ENCODE data around the gene XNDC1N. TPM values are rescaled to one million over a fixed set of nuclear protein-coding genes. Genes with fewer than 3 reads are reported as not detected.

XNDC1N gene, protein sequence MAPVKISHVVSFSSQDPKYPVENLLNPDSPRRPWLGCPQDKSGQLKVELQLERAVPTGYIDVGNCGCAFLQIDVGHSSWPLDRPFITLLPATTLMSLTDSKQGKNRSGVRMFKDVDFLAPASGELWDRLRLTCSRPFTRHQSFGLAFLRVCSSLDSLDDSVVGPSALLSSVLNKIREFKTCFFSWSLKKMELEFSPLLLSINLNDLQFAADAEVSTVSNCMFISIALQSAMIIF
- total RNA-seq, result 9.4 and 11.8 TPM in 2 replicates
- long read RNA-seq, partial matches to known transcripts, result 0 of 23 reads
- long read RNA-seq, other reads (novel, unspliced or antisense), result 22 of 23 reads

DNA sequence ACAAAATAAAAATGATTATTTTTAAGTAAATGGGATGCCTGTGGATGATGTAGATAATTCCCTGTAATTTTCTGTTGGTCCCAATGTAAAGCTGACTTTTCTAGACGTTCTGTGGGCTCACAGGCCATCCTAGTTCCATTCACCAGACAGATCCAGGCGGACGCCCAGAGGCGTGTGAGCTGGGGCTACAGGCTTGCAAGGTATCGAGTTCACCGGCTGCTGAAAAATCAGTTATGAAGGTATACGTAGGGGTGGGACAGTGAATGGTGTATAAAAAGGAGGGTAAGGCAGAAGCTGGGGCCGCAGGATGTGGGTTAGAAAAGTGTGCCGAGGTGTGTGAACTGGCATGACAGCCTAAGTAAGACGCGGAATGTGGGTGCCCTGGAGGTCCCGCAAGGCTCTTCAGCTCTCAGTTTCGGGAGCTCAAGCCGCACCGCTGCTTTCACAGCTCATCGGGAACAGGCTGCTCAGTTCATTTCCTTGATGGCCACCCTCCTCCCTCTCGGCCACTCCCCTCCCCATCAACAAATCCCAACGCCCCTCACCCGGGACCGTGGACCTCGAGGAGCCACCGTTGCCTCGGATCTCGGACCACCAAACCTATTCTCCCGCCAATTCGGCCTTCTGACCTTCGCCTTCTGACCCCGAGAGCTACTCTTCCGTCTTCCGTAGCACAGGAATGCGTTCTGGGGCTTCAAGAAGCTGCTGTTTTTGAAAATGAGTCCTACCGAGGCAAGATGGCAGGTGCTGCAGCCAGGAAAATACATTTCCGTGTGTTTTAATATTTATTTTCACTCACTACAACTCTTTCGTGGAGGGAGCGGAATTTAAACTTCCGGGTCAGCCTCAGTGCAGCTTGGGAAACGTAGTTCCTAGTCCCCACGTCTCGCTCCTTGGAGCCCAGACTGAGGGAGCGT, at the start of gene XNDC1N:
TSS of gene XNDC1N (minus strand) at position 775 of the 917 bp plus-strand sequence. CDS start 5,241 bp downstream, outside the sequence.
- H3K9me3 Mint-ChIP-seq (ENCODE audit: unreplicated experiment), result no peaks in the 10 kb centered on the region
- H3K36me3 Mint-ChIP-seq (ENCODE audit: unreplicated experiment), result no peaks in the 10 kb centered on the region
- H3K27me3 Mint-ChIP-seq (ENCODE audit: unreplicated experiment), result no peaks in the 10 kb centered on the region
- peak within 1 kb of the TSS; percentile 99 for H3K27ac Mint-ChIP-seq (ENCODE audit: unreplicated experiment)
- H3K4me3 Mint-ChIP-seq (ENCODE audit: unreplicated experiment), result peak within 1 kb of the TSS; percentile 92
- no peak for DNase-seq (ENCODE audit: extremely low spot score, unreplicated experiment)
- TF ChIP-seq, protein P1, sequence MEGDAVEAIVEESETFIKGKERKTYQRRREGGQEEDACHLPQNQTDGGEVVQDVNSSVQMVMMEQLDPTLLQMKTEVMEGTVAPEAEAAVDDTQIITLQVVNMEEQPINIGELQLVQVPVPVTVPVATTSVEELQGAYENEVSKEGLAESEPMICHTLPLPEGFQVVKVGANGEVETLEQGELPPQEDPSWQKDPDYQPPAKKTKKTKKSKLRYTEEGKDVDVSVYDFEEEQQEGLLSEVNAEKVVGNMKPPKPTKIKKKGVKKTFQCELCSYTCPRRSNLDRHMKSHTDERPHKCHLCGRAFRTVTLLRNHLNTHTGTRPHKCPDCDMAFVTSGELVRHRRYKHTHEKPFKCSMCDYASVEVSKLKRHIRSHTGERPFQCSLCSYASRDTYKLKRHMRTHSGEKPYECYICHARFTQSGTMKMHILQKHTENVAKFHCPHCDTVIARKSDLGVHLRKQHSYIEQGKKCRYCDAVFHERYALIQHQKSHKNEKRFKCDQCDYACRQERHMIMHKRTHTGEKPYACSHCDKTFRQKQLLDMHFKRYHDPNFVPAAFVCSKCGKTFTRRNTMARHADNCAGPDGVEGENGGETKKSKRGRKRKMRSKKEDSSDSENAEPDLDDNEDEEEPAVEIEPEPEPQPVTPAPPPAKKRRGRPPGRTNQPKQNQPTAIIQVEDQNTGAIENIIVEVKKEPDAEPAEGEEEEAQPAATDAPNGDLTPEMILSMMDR (IDR thresholded peaks at IDR 0.05), result no peak
- H3K4me1 Mint-ChIP-seq (ENCODE audit: unreplicated experiment), result peaks cover 42% of the 10 kb centered on the region

DNA sequence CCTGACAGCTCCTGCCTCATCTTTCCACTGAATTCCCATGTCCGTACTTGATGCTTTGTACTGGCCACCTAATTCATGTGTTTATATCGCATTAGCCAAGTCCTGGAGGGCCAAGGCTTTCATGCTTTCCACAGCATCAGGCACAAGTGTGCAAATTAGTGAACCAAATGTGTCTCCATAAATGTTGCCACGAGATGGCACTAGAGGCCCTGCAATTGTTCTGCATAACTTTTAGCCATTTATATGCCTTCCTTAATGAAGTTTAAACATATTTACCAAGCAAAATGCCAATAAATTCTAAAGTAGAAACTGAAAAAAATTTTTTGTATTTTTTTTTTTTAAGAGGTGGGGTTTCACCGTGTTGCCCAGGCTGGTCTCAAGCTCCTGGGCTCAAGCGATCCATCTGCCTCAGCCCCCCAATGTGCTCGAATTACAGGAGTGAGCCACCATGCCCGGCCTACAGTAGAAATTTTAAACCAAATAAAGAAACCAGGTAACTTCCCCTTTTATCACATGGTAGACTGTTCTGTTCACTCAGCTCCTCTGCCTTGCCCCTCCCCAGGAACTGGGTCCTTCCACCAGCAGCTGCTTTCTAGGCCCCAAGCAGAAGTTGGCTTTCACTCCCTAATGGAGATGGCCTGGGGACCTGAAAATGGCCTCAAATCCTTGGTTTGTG, 49.5 kb upstream of the XNDC1N start:
- DNase-seq (ENCODE audit: extremely low spot score, unreplicated experiment), result no peak
- Mint-ChIP-seq H3K36me3 (ENCODE audit: unreplicated experiment) (peaks cover 15% of the 10 kb centered on the region), H3K27me3 (ENCODE audit: unreplicated experiment) (no peaks in the 10 kb centered on the region), H3K27ac (ENCODE audit: unreplicated experiment) (no peak overlapping the region), H3K4me1 (ENCODE audit: unreplicated experiment) (no peaks in the 10 kb centered on the region), H3K9me3 (ENCODE audit: unreplicated experiment) (no peaks in the 10 kb centered on the region), H3K4me3 (ENCODE audit: unreplicated experiment) (no peak overlapping the region)
- TF ChIP-seq, protein P1 (IDR thresholded peaks at IDR 0.05), result peak; percentile 78

DNA sequence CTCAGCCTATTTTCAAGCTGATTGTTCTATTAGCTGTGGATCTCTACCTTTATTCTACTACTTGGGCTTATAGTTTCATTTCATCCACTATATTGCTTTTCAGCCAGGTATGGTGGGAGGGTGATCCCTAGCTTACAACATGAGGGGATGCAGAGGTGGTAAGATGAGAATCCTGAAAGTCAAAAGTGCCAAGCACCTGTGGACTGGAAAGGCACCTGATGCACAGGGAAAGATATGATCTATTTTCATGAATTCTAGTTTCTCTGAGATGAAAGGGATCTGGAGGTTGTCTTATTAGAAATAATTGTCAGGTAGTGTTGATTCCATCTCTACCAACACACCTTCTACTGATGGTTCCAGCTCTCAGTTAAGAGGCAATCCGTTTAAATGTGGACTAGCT, 48.7 kb upstream of the XNDC1N start:
- TF ChIP-seq, protein P1 (IDR thresholded peaks at IDR 0.05), result no peak
- H3K4me3 Mint-ChIP-seq (ENCODE audit: unreplicated experiment), result no peak overlapping the region
- H3K9me3 Mint-ChIP-seq (ENCODE audit: unreplicated experiment), result no peaks in the 10 kb centered on the region
- H3K27ac Mint-ChIP-seq (ENCODE audit: unreplicated experiment), result no peak overlapping the region
- no peaks in the 10 kb centered on the region for H3K27me3 Mint-ChIP-seq (ENCODE audit: unreplicated experiment)
- peaks cover 12% of the 10 kb centered on the region for H3K36me3 Mint-ChIP-seq (ENCODE audit: unreplicated experiment)
- no peak for DNase-seq (ENCODE audit: extremely low spot score, unreplicated experiment)
- no peaks in the 10 kb centered on the region for H3K4me1 Mint-ChIP-seq (ENCODE audit: unreplicated experiment)

DNA sequence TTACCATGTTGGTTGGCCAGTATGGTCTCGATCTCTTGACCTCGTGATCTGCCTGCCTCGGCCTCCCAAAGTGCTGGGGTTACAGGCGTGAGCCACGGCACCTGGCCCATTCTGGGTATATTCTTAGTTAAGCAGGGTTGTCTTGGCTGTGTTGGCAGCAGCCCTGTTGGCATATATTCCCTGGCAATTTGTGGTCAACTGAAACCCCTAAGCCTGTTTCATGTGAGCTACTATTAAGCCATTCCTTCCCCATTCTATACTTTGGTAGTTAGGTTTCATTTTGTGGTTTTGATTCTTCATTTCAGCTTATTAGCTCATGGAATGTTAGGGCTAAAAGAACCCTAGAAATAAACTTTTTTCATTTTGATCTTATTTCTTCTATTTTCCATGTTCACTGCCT, 48.2 kb upstream of the XNDC1N start:
- Mint-ChIP-seq H3K36me3 (ENCODE audit: unreplicated experiment) (peaks cover 17% of the 10 kb centered on the region), H3K4me3 (ENCODE audit: unreplicated experiment) (no peak overlapping the region)

More for the DNA sequence above, 48.2 kb upstream of the XNDC1N start:
- TF ChIP-seq, protein P1 (IDR thresholded peaks at IDR 0.05), result no peak
- DNase-seq (ENCODE audit: extremely low spot score, unreplicated experiment), result no peak
- no peaks in the 10 kb centered on the region for H3K4me1 Mint-ChIP-seq (ENCODE audit: unreplicated experiment)
- H3K9me3 Mint-ChIP-seq (ENCODE audit: unreplicated experiment), result no peaks in the 10 kb centered on the region
- H3K27ac Mint-ChIP-seq (ENCODE audit: unreplicated experiment), result no peak overlapping the region
- no peaks in the 10 kb centered on the region for H3K27me3 Mint-ChIP-seq (ENCODE audit: unreplicated experiment)

All from osteocyte (in vitro differentiated cells).